HG02938 (cell line): Measurements from ENCODE around the gene RCAN2.

ENCODE experiments used
- ATAC-seq: cut with Tn5 transposase; IDR thresholded peaks from one replicate; pipeline ENCODE4 v1.9.1; 2021; ENCODE audit warnings: mild to moderate bottlenecking, moderate library complexity; ENCODE audit not compliant: unreplicated experiment

Gene RCAN2

GRCh38 chr6:46262928-46263706 is 228.1 kb downstream of the RCAN2 start:
- ATAC-seq, result no peak

GRCh38 chr6:46258249-46258648 is 233.0 kb downstream of the RCAN2 start:
- no peak for ATAC-seq

- ATAC-seq, result no peak
These were observed 235.7 kb downstream of the RCAN2 start for GRCh38 chr6:46255528-46255927.

GRCh38 chr6:46254946-46255345 is 236.3 kb downstream of the RCAN2 start:
- ATAC-seq, result no peak

GRCh38 chr6:46254331-46254730 is 236.9 kb downstream of the RCAN2 start:
- no peak for ATAC-seq

GRCh38 chr6:46251583-46252339 is 239.5 kb downstream of the RCAN2 start:
- no peak for ATAC-seq

GRCh38 chr6:46248143-46248542 is 243.1 kb downstream of the RCAN2 start:
- no peak for ATAC-seq

- ATAC-seq, result no peak
These were observed 244.5 kb downstream of the RCAN2 start for GRCh38 chr6:46246727-46247126.

GRCh38 chr6:46246081-46246480 is 245.2 kb downstream of the RCAN2 start:
- no peak for ATAC-seq

GRCh38 chr6:46244670-46245069 is 246.6 kb downstream of the RCAN2 start:
- ATAC-seq, result no peak

- no peak for ATAC-seq
These were observed 247.5 kb downstream of the RCAN2 start for GRCh38 chr6:46243754-46244153.

GRCh38 chr6:46242921-46243320 is 248.3 kb downstream of the RCAN2 start:
- ATAC-seq, result no peak

- ATAC-seq, result no peak
These were observed 250.2 kb downstream of the RCAN2 start for GRCh38 chr6:46240866-46241565.

GRCh38 chr6:46236752-46237151 is 254.5 kb downstream of the RCAN2 start:
- no peak for ATAC-seq

- ATAC-seq, result no peak
These were observed 256.0 kb downstream of the RCAN2 start for GRCh38 chr6:46235242-46235641.

- no peak for ATAC-seq
These were observed 256.5 kb downstream of the RCAN2 start for GRCh38 chr6:46234700-46235099.

- no peak for ATAC-seq
These were observed 257.1 kb downstream of the RCAN2 start for GRCh38 chr6:46234156-46234556.

GRCh38 chr6:46233129-46233528 is 258.1 kb downstream of the RCAN2 start:
- ATAC-seq, result no peak

GRCh38 chr6:46222286-46222685 is 269.0 kb downstream of the RCAN2 start:
- ATAC-seq, result no peak

- peak; percentile 59 for ATAC-seq
These were observed 269.9 kb downstream of the RCAN2 start for GRCh38 chr6:46221222-46221793.
